Naive thymus-derived CD4-positive, alpha-beta T cell (primary cell): Measurements from ENCODE around the gene OTOP1. TPM values are rescaled to one million over a fixed set of nuclear protein-coding genes. Genes with fewer than 3 reads are reported as not detected.
"Not testable (repeated sequence)": the region's sequence is repeated elsewhere in the genome, so short reads cannot be mapped to it uniquely, and the experiment has no call there.

Source experiments
- ATAC-seq: fragments of 150-1000 bp; cut with Tn5 transposase; 2 replicates; pipeline ENCODE4 v1.10.0; 2021; ENCODE audit warnings: mild to moderate bottlenecking, moderate library complexity
- CTCF ChIA-PET: fragments of 350-600 bp; sonication (Branson Sonifier 250); formaldehyde crosslinking; loops from one replicate; lab custom pipeline; 2021; ENCODE audit warnings: antibody characterized with exemption; lab: Charles Lee
- POLR2A ChIA-PET: fragments of 350-600 bp; sonication (Branson Sonifier 250); formaldehyde crosslinking; loops from one replicate; lab custom pipeline; 2021; ENCODE audit warnings: antibody characterized with exemption, inconsistent platforms; lab: Charles Lee
- DNase-seq, 9 donors: peaks; one replicate each; pipeline versions ENCODE4 v3.0.0 to v3.0.0-alpha.2; 2020 to 2022; ENCODE audit warnings: mixed read lengths in 1 of 9
- H3K27ac ChIP-seq: one replicate; pipeline ENCODE4 v1.7.0; 2013; ENCODE audit warnings: mild to moderate bottlenecking, low read depth, low read length, moderate library complexity
- H3K27me3 ChIP-seq, 2 donors: one replicate each; pipeline ENCODE4 v1.7.0; 2013; ENCODE audit warnings: low read length in 2 of 2, mild to moderate bottlenecking in 2 of 2, moderate library complexity in 2 of 2; ENCODE audit not compliant: control insufficient read depth in 2 of 2, insufficient read depth in 2 of 2
- H3K36me3 ChIP-seq, 3 experiments: 1 replicate in 2 of 3; 2 replicates in 1 of 3; pipeline ENCODE4 v1.7.0; 2013; ENCODE audit warnings: low read length in 3 of 3, mild to moderate bottlenecking in 3 of 3, moderate library complexity in 1 of 3; ENCODE audit not compliant: insufficient read depth in 3 of 3, control insufficient read depth in 2 of 3
- H3K4me1 ChIP-seq, 2 donors: one replicate each; pipeline ENCODE4 v1.7.0; 2013; ENCODE audit warnings: low read length in 2 of 2, mild to moderate bottlenecking in 2 of 2, moderate library complexity in 1 of 2; ENCODE audit not compliant: control insufficient read depth in 2 of 2, insufficient read depth in 2 of 2
- H3K4me3 ChIP-seq: 2 replicates; pipeline ENCODE4 v1.7.0; 2013; ENCODE audit warnings: mild to moderate bottlenecking, low read length
- H3K9me3 ChIP-seq, 3 experiments: 1 replicate in 2 of 3; 2 replicates in 1 of 3; pipeline ENCODE4 v1.7.0; 2013; ENCODE audit warnings: low read length in 3 of 3; ENCODE audit not compliant: control insufficient read depth in 2 of 3
- H3K27ac Mint-ChIP-seq, 9 donors: one replicate each; pipeline ENCODE4 v1.8.0; 2020 to 2022; ENCODE audit warnings: mixed read lengths in 9 of 9, mild to moderate bottlenecking in 8 of 9, moderate library complexity in 5 of 9, inconsistent platforms in 2 of 9
- H3K27me3 Mint-ChIP-seq, 5 donors: one replicate each; pipeline ENCODE4 v1.8.0; 2021 to 2022; ENCODE audit warnings: mixed read lengths in 5 of 5, mild to moderate bottlenecking in 1 of 5
- H3K36me3 Mint-ChIP-seq, 5 donors: one replicate each; pipeline ENCODE4 v1.8.0; 2020 to 2022; ENCODE audit warnings: mixed read lengths in 5 of 5, mild to moderate bottlenecking in 3 of 5, inconsistent platforms in 1 of 5
- H3K4me1 Mint-ChIP-seq, 7 donors: one replicate each; pipeline ENCODE4 v1.8.0; 2020 to 2022; ENCODE audit warnings: mixed read lengths in 7 of 7, mild to moderate bottlenecking in 3 of 7, inconsistent platforms in 1 of 7
- H3K4me3 Mint-ChIP-seq, 10 donors: one replicate each; pipeline ENCODE4 v1.8.0; 2020 to 2022; ENCODE audit warnings: mild to moderate bottlenecking in 10 of 10, mixed read lengths in 10 of 10, moderate library complexity in 6 of 10, inconsistent platforms in 2 of 10
- H3K9me3 Mint-ChIP-seq, 11 donors: one replicate each; pipeline ENCODE4 v1.8.0; 2020 to 2022; ENCODE audit warnings: mixed read lengths in 11 of 11, mild to moderate bottlenecking in 4 of 11, inconsistent platforms in 1 of 11, moderate library complexity in 1 of 11
- intact Hi-C, 2 donors: fragments of 100-400 bp; cut with micrococcal nuclease; formaldehyde crosslinking; loops; one replicate each; pipeline ENCODE4 v1.15.1; 2023
- polyA plus RNA-seq, 2 donors: library from polyadenylated mRNA; unstranded; fragments of 300-500 nt; fragmentation: Illumina TruSeq; gene quantifications; one replicate each; pipeline ENCODE4 v1.2.3, GENCODE V29; 2021
- total RNA-seq, 6 experiments: library from RNA in 5 of 6; stranded (reverse) in 5 of 6; gene quantifications; 1 replicate in 5 of 6; 2 replicates in 1 of 6; pipeline ENCODE4 v1.2.3 and lab custom pipeline; 2021 to 2026

The OTOP1 gene
- total and polyA plus RNA-seq, 7 experiments from 2014 or later: not detected

DNA sequence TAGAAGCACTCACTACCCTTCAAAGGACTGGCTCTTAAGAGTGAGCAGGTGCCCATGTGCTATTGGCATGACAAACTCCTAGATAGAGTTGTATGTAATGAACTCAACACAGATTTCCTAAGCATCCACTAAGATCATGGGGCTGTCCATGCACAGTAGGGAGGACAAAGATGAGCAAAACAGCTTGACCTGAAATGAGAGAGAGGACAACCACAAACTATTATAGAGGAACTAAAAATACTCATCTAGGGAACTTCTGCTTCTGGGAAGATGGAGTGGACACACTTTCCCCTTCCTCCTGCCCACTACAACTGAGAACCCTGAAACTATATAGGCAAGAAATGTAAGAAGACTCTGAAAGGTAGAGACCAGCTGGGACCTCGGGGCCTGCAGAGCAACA is 42.0 kb upstream of the OTOP1 start:
- H3K4me3 ChIP-seq: peak overlapping the region; percentile 17
- ChIA-PET POLR2A (no interaction called here), CTCF (interaction anchor here (0.9 to 1.1 kb wide), 3 partner anchors 9 to 162 kb away, joined by 3 to 5 read pairs (median 3); no protein-coding TSS in a partner anchor)
- Mint-ChIP-seq H3K4me3 (peak overlapping the region in 1 of 10 donors; percentile 57), H3K9me3 (no peaks in the 10 kb centered on the region), H3K4me1 (peaks cover 0 to 24% (median 0%) of the 10 kb centered on the region in 7 donors), H3K27me3 (no peaks in the 10 kb centered on the region), H3K27ac (peak overlapping the region in 3 of 9 donors; percentile 26 to 80 (median 56)), H3K36me3 (peaks cover 0 to 36% (median 11%) of the 10 kb centered on the region in 5 donors)
- no peaks in the 10 kb centered on the region for H3K27me3 ChIP-seq
- peaks cover 0 to 48% (median 15%) of the 10 kb centered on the region in 3 experiments for H3K36me3 ChIP-seq
- intact Hi-C loops: no loop called here
- H3K9me3 ChIP-seq: no peaks in the 10 kb centered on the region
- ATAC-seq (peak; percentile 55), DNase-seq (no peak)
- peaks cover 0 to 56% of the 10 kb centered on the region in 2 donors for H3K4me1 ChIP-seq
- H3K27ac ChIP-seq: no peak overlapping the region

DNA sequence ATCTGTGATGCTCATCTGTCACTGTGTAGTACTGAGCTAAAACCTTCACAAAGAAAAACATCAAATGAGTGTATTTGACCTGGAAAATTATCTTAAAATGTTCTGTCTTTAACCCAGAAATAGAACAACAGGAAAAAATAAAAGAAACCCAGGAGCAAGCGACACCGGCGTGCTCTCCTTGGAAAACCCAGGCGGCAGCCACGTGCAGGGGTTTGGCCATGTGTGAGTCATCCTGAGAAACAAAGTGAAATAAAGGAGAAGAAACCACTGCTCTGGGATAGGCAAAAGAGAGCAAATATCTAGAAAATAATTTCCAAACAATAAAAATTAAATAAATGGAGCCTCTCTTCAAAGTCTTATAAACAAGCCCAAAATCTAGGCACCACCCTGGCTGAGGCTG is 41.3 kb upstream of the OTOP1 start:
- Mint-ChIP-seq H3K4me3 (no peak overlapping the region), H3K36me3 (peaks cover 0 to 33% (median 11%) of the 10 kb centered on the region in 5 donors), H3K27ac (peak overlapping the region in 1 of 9 donors; percentile 46), H3K27me3 (peaks cover 0 to 1% (median 0%) of the 10 kb centered on the region in 5 donors), H3K4me1 (peaks cover 0 to 24% (median 0%) of the 10 kb centered on the region in 7 donors), H3K9me3 (no peaks in the 10 kb centered on the region)
- ChIA-PET POLR2A (interaction anchor here (1.6 kb wide), 1 partner anchor 20 kb away, joined by 4 read pairs; the partner anchor contains the start of gene TMEM128), CTCF (interaction anchor here (0.9 to 1.1 kb wide), 4 partner anchors 8 to 19 kb away, joined by 3 to 5 read pairs (median 4); no protein-coding TSS in a partner anchor)
- H3K9me3 ChIP-seq: no peaks in the 10 kb centered on the region
- no peak overlapping the region for H3K27ac ChIP-seq
- DNase-seq (no peak), ATAC-seq (no peak)
- H3K36me3 ChIP-seq: peaks cover 0 to 40% (median 9%) of the 10 kb centered on the region in 3 experiments
- intact Hi-C loops: no loop called here
- H3K27me3 ChIP-seq: no peaks in the 10 kb centered on the region
- H3K4me3 ChIP-seq: no peak overlapping the region
- H3K4me1 ChIP-seq: peaks cover 0 to 56% of the 10 kb centered on the region in 2 donors

DNA sequence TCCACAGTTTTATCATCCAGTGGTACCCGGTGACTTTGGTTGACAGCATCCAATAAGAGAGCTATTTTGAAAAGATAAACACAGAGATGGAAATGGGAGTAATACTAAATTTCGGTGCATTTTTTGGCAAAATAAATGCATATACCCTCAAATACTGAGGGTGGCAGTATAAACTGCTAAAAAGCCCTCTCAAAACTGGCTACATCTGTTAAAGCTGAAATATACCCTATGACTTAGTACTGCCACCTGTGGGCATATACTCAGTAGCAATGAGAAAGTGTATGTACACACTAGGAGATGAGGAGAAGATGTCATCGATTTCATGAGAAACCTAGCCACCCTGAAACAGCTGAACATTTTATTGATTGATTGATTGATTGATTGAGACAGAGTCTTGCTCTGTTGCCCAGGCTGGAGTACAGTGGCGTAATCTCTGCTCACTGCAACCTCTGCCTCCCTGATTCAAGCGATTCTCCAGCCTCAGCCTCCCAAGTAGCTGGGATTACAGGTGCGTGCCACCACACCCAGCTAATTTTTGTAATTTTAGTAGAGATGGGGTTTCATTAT is 33.5 kb upstream of the OTOP1 start:
- H3K27ac Mint-ChIP-seq: peak overlapping the region in 1 of 9 donors; percentile 51
- CTCF ChIA-PET: interaction anchor here (0.5 to 2.5 kb wide), 12 partner anchors 8 to 272 kb away, joined by 3 to 31 read pairs (median 5); no protein-coding TSS in a partner anchor
- Histone ChIP-seq H3K9me3 (no peaks in the 10 kb centered on the region), H3K27me3 (no peaks in the 10 kb centered on the region), H3K36me3 (no peaks in the 10 kb centered on the region), H3K27ac (no peak overlapping the region), H3K4me1 (peaks cover 0 to 8% of the 10 kb centered on the region in 2 donors), H3K4me3 (no peak overlapping the region)
- H3K4me1 Mint-ChIP-seq: peaks cover 0 to 4% (median 0%) of the 10 kb centered on the region in 7 donors
- H3K36me3 Mint-ChIP-seq: no peaks in the 10 kb centered on the region
- ATAC-seq (peak; percentile 100), DNase-seq (peak in 7 of 9 donors; percentile 9 to 57 (median 44))
- intact Hi-C loops: loop anchor here (1.0 kb wide), 3 partner anchors 8 to 170 kb away; no protein-coding TSS in a partner anchor
- no peak overlapping the region for H3K4me3 Mint-ChIP-seq
- peaks cover 0 to 5% (median 0%) of the 10 kb centered on the region in 5 donors for H3K27me3 Mint-ChIP-seq
- POLR2A ChIA-PET: interaction anchor here (0.9 to 1.8 kb wide), 3 partner anchors 9 to 30 kb away, joined by 3 to 10 read pairs (median 4); partner anchors contain the start of genes LYAR, TMEM128 and ZBTB49
- H3K9me3 Mint-ChIP-seq: no peaks in the 10 kb centered on the region

DNA sequence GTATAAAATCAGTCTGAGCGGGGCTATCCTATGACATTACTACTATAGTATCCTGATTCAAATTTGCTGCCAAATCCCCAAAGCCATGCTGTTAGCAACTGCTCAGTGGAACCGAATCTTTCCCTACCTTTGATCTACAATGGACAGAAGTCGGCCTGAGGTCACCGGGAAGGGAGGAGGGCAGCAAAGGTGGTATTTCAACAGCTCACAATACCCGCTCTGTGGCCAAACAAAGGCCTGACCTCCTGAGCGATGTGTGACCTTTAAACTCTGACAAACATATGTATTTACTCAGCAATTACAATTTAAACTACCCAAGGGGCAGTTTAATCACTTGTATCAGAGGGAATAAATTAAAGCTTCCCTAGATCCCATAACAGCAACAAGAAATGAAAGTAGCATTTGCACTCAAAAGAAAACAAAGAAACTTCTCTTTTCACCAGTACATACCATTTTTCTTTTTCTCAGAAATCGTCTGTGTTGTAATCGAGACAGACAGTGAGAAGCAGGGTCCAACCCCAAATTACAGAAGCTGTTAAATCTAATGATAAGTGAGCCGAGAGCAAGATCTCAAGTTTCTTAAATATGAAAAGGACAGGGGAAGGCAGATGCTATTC is 32.9 kb upstream of the OTOP1 start:
- no peaks in the 10 kb centered on the region for H3K9me3 Mint-ChIP-seq
- H3K4me1 ChIP-seq: peaks cover 0 to 1% of the 10 kb centered on the region in 2 donors
- H3K4me1 Mint-ChIP-seq: peaks cover 0 to 4% (median 0%) of the 10 kb centered on the region in 7 donors
- ATAC-seq (no peak), DNase-seq (no peak)
- no peak overlapping the region for H3K27ac ChIP-seq
- peaks cover 0 to 5% (median 0%) of the 10 kb centered on the region in 5 donors for H3K27me3 Mint-ChIP-seq
- H3K4me3 Mint-ChIP-seq: no peak overlapping the region
- no peaks in the 10 kb centered on the region for H3K27me3 ChIP-seq
- POLR2A ChIA-PET: interaction anchor here (0.9 to 1.8 kb wide), 3 partner anchors 8 to 30 kb away, joined by 3 to 10 read pairs (median 4); partner anchors contain the start of genes LYAR, TMEM128 and ZBTB49
- H3K36me3 Mint-ChIP-seq: no peaks in the 10 kb centered on the region
- no peak overlapping the region for H3K27ac Mint-ChIP-seq
- no peaks in the 10 kb centered on the region for H3K9me3 ChIP-seq
- no peak overlapping the region for H3K4me3 ChIP-seq
- CTCF ChIA-PET: interaction anchor here (0.5 to 2.5 kb wide), 14 partner anchors 8 to 272 kb away, joined by 3 to 31 read pairs (median 4); no protein-coding TSS in a partner anchor
- H3K36me3 ChIP-seq: no peaks in the 10 kb centered on the region
- intact Hi-C loops: loop anchor here (1.0 kb wide), 3 partner anchors 7 to 171 kb away; no protein-coding TSS in a partner anchor

- DNase-seq, H3K27ac ChIP-seq, H3K4me3 ChIP-seq, H3K4me3 Mint-ChIP-seq, H3K27ac Mint-ChIP-seq, H3K4me1 Mint-ChIP-seq, H3K9me3 Mint-ChIP-seq, H3K9me3 ChIP-seq, intact Hi-C loops, CTCF ChIA-PET, H3K4me1 ChIP-seq, POLR2A ChIA-PET, ATAC-seq, H3K36me3 Mint-ChIP-seq, H3K36me3 ChIP-seq, H3K27me3 ChIP-seq: not testable (repeated sequence)
- H3K27me3 Mint-ChIP-seq: peaks cover 0 to 11% (median 0%) of the 10 kb centered on the region in 5 donors
These were observed 31.0 kb upstream of the OTOP1 start for GRCh38 chr4:4257705-4258104.

GRCh38 chr4:4256799-4257198 is 30.1 kb upstream of the OTOP1 start:
- Mint-ChIP-seq H3K4me1 (peaks cover 0 to 5% (median 2%) of the 10 kb centered on the region in 7 donors), H3K4me3 (no peak overlapping the region), H3K9me3 (no peaks in the 10 kb centered on the region), H3K27ac (no peak overlapping the region), H3K27me3 (peaks cover 0 to 11% (median 0%) of the 10 kb centered on the region in 5 donors), H3K36me3 (no peaks in the 10 kb centered on the region)
- ATAC-seq (no peak), DNase-seq (no peak)
- Histone ChIP-seq H3K4me3 (no peak overlapping the region), H3K27me3 (no peaks in the 10 kb centered on the region), H3K4me1 (no peaks in the 10 kb centered on the region), H3K9me3 (no peaks in the 10 kb centered on the region), H3K27ac (no peak overlapping the region), H3K36me3 (no peaks in the 10 kb centered on the region)
- intact Hi-C loops: no loop called here
- ChIA-PET POLR2A (interaction anchor here (1.0 kb wide), 1 partner anchor 9 kb away, joined by 6 read pairs; the partner anchor contains the start of gene TMEM128), CTCF (interaction anchor here (0.6 to 1.8 kb wide), 3 partner anchors 78 to 220 kb away, joined by 3 to 4 read pairs (median 4); no protein-coding TSS in a partner anchor)
